HG02642 (cell line): ENCODE measurements around the gene PIH1D2.
A peak's percentile ranks its signal among the peaks of the same experiment; 100 is the strongest.
"Not testable (repeated sequence)": the region's sequence is repeated elsewhere in the genome, so short reads cannot be mapped to it uniquely, and the experiment has no call there.

Source experiments
- ATAC-seq: cut with Tn5 transposase; IDR thresholded peaks from one replicate; pipeline ENCODE4 v1.9.1; 2021; ENCODE audit warnings: mild to moderate bottlenecking; ENCODE audit not compliant: unreplicated experiment, poor library complexity

PIH1D2 gene

GRCh38 chr11:112073941-112074811, at the start of gene PIH1D2, which contains the start of gene NKAPD1:
Gene PIH1D2, minus strand, starts transcription at chr11:112074017. Its CDS starts 843 bp downstream, at chr11:112073174.
Gene NKAPD1, plus strand, starts transcription at chr11:112074299. Its CDS starts 1,276 bp downstream, at chr11:112075575.
- ATAC-seq = peak; percentile 90

GRCh38 chr11:112123129-112123528, 49.3 kb upstream of the PIH1D2 start:
- no peak for ATAC-seq

DNA sequence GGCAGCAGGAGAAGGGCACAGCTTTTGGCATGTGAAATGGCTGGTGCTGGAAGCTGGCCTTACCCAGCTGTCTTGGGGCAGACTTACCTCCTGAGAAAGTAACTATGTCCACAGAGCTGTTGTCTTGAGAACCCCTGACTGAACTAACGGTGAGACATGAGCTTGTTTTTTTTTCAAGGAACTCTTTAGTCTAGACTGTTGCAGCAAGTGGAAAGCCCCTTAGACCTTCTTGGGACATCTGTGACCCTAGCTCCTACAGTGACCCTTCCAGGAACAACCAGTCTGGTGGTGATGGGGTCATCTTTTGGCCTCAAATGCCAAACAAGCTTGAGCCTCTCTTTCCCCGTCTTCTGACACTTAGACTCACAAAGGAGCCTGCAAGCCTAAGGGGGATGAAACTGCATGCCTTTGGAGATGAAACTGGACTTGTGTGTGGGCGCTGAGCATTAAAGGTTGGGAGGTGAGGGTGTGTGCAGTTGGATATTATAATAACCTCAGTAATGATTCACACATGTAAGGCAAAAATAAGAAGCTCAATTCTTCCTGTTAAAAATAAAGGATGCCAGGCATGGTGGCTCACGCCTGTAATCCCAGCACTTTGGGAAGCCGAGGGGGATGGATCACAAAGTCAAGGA, 48.3 kb upstream of the PIH1D2 start:
- ATAC-seq = no peak

GRCh38 chr11:112118176-112118575, 44.4 kb upstream of the PIH1D2 start:
- ATAC-seq = no peak

GRCh38 chr11:112115386-112115785, 41.6 kb upstream of the PIH1D2 start:
- ATAC-seq = no peak

DNA sequence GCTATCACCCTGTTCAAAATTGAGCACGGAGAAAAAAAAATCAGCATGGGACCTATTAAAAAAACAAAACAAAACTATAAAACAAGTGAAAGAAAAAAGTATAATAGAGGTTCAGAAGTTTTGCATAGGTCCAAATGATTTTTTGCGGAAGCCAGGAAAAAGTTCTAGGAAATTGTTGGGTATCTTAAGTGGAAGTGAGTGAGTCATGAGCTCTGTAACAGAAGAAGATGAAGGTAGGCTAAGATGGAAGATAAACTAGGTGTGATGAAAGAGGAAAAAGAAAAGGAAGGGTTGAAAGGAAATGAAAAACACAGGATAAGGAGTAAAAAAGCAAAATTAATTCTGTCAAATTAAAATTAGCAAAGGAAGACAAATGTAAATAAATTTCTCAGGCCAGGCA, 40.6 kb upstream of the PIH1D2 start:
- ATAC-seq = no peak

DNA sequence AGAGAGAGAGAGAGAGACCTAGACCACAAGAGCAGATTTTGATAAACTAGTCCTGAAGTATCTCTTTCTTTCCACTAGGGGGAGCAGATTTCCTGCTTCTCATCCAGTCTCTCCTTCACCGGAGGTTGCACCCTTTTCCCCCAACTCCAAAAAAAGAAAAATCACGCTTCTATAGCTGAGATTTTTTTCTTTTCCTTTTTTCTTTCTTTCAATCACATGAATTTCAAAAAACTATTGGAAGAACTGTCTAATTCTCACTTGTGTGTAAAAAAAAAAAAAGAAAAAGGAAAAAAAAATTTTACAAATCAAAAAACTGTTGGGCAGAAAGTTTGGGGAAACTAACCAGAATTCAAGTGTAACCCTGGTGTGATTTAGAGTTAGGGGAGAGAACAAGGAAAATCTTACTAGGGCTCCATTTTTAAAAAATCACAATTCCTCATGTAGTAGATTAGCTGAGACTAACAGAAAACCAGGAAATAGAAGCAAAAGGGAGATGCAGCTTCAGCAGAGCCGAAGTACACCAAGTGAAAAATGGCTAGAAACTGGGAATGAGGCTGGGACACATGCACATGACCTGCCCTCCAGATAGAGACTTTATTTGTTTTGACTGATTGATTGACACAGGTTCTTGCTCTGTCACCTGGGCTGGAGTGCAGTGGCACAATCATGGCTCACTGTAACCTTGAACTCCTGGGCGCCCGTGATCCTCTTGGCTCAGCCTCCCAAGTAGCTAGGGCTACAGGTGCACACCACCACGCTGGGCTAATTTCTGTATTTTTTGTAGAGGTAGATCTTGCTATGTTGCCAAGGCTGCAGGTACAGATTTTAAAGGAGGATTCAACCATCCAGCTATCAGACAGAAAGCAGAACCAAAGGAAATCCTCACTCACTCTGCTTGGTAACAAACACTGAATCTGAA, 40.0 kb upstream of the PIH1D2 start:
- ATAC-seq = no peak

DNA sequence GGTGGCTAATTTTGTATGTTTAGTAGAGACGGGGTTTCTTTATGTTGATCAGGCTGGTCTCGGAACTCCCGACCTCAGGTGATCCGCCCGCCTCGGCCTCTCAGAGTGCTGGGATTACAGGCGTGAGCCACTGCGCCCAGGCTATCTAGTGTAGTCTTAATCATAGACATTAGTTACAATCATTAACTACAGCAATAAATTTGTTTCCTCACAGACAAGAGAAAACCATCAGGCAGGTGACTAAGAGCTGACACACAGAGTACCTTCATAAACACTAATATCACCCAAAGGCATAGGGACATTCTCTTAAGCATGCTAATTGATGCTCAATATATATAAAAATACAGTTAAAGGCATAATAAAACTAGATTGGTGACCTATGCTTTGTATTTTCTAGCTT, 32.3 kb upstream of the PIH1D2 start:
- ATAC-seq = no peak

DNA sequence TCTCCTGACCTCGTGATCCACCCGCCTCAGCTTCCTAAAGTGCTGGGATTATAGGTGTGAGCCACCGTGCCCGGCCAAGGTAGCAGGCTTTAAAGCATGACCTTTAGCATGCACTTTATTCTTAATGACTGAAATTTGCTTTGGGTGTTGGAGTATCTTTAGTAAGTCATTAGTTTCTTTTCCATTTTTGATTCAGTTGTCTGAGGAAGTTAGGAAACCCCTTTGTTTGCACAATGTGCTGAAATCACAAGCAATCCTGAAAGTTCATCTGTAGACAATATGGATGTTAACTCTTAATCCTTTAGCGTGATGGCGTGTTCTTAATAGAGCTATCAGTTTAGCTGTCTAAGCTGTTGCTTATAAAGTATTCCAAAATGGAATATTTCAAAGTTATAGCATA, 29.6 kb upstream of the PIH1D2 start:
- ATAC-seq = no peak

DNA sequence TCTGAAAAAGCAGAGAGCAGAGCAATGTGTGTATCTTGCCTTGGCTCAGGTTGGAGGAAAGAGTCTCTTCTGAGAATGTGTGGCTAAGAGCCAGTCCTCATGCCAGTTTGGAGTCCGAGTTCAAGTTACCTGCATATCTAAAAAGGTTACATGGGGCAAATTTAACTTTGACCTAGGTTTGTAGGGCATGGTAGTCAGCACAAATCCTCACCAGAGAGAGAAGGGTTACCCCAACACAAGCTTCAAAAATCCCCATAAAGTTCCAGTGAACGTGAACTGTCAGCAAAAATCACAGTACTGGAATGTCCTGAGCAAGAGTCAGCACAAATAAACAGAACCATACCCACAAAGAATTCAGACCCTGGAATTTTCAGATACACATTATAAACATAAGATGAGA, 26.6 kb upstream of the PIH1D2 start:
- no peak for ATAC-seq

DNA sequence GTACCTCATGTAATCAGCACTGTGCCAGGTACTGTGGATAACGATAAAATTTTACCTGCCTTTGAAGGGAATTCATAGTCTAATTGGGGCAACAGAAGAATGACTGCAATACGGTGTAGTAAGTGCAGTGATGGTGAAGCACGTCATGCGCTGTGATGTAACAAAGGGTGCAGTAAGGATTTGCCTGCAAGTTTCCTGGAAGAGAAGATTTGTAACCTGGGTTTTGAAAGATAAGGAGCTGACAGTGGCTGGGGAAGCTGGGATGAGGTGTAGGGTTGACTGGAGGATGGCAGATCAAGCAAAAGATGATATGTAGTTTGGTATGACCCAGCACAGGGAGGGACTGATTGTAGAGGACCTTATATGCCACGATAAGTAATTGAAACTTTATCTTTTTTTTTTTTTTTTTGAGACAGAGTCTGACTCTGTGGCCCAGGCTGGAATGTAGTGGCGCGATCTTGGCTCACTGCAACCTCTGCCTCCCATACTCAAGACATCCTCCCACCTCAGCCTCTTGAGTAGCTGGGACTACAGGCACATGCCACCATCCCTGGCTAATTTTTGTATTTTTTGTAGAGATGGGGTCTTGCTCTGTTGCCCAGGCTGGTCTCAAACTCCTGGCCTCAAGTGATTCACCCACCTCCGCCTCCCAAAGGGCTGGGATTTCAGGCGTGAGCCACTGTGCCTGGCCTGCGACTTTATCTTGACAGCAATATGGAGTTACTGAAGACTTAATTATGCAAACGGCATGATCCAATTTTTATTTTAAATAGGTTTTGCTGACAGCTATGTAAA, 24.1 kb upstream of the PIH1D2 start:
- no peak for ATAC-seq

GRCh38 chr11:112096194-112096593, 22.4 kb upstream of the PIH1D2 start:
- no peak for ATAC-seq

DNA sequence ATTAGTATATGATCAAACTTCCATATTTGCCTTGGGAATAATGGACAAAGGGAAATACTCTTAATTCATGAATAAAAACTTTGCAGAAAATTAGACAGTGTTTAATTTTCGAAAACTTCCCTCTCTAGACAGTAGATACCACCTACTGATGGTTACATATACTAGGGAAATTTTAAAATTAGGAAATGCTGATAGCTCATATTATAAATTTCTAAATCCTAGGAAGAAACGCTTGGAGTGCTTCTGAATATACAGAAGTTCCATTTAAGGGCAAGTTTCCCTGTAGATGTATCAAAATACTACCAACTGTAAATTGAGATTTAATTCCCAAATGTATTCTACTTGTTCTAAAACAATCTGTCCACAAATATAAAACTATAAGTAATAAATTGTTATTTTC, 21.5 kb upstream of the PIH1D2 start:
- not testable (repeated sequence) for ATAC-seq

DNA sequence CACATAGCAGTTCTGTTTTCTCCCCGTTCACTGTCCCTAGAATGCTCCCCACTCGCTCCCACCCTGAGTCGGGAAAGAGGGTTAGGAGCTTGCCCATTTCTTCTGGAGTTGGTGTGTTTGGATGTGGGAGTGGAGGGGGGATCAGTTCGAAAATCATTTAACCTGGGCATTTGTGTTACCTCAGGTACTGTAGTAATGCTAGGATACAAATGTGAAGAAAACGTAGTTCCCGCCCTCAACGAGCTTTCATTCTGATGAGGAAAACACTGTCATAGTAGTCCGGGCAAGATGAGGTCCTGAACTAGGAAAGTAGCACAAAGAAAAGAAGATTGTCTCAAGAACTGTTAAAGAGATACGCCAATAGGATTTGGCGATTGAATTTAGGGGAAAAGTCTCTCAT, 13.4 kb upstream of the PIH1D2 start:
- peak; percentile 7 for ATAC-seq

- peak; percentile 94 for ATAC-seq
Measured at GRCh38 chr11:112086422-112087191, 12.8 kb upstream of the PIH1D2 start, which contains the start of the genes SDHD and TIMM8B. Gene SDHD, plus strand, starts transcription at chr11:112086873. Its CDS starts 35 bp downstream, at chr11:112086908. Gene TIMM8B, minus strand, starts transcription at chr11:112086756. Its CDS starts 33 bp downstream, at chr11:112086723.

DNA sequence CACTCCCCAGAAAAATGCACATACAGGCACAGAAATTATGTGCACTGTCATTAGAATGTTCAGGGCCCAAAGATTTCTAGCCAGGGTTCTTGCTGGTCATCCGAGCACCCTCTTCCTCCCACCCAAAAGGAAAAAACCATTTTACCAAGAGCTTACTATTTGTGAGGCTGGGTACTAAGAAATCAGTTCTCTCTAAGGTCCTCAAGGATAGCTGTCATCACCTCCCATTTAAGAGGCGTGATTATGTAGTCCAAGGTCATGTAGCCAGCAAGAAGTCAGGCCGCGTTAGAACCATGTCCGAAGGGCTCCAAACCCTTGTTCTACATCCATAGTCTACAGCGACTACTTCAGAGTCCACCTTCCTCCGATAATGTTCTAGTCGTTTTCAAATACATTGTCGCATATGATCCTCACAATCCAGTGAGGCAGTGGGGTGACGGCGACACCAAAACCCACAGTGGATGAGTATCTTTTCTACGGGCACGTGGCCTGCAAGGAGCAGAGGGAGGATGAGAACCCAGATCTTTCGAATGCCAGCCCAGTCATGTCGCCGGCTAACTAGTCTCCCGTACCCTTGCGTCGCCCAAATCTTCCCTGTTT, 12.1 kb upstream of the PIH1D2 start:
- peak; percentile 29 for ATAC-seq

DNA sequence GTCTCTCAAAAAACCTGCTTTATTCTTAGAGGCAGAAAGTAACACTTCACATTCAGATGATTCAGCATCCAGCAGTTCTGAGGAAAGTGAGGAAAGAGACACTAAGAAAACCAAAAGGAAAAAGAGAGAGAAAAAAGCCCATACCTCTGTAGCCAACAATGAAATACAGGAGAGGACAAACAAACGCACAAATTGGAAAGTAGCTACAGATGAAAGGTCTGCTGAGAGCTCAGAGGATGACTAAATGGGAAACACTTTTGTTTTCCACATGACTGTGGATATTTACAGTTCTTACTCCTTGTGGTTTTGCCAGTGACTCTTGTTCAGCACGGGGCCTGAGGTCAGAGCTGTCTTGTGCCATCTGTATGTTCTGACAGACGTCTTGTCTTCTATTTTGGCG, 8.9 kb upstream of the PIH1D2 start:
- ATAC-seq = no peak

DNA sequence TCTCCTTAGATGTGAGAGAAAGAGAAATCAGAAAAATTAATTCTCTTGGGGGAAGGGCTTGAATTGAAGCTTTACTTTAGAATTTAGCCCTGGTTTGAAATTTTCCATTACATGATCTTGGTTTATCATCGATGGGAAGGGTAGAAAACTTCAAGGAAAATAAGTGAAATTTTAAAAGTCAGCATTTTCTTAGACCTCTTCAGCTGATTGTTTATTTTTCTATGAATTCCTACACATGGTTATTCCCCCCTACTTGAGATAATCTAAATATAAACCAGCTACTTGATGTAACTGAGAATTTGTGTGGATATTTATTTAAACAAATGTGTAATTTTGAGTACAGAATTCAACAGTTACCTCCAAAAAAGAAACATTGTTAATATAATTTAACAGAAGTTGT, 10.9 kb downstream of the PIH1D2 start:
- no peak for ATAC-seq
